HepG2 (cell line): ENCODE measurements around the gene FOLR2. TPM values are rescaled to one million over a fixed set of nuclear protein-coding genes. Genes with fewer than 3 reads are reported as not detected.
A peak's percentile ranks its signal among the peaks of the same experiment; 100 is the strongest.

Experiments
- ARNT2 ChIP-seq: sonication (generic); formaldehyde crosslinking; IDR thresholded peaks from 2 replicates; pipeline ENCODE4 v1.8.0; 2022; ENCODE audit warnings: mild to moderate bottlenecking, low read depth, missing genetic modification reagents, moderate library complexity
- ASH2L ChIP-seq: fragments of 300-600, 200-600 bp; sonication (generic); IDR thresholded peaks from 2 replicates; pipeline ENCODE4 v1.7.0; 2017; ENCODE audit warnings: low read depth, mild to moderate bottlenecking, moderate library complexity, mixed read lengths, low read length; ENCODE audit not compliant: insufficient read length
- DZIP1 ChIP-seq: sonication (generic); formaldehyde crosslinking; IDR thresholded peaks from 2 replicates; pipeline ENCODE4 v1.5.0; 2020; ENCODE audit warnings: mild to moderate bottlenecking, missing genetic modification reagents
- GABPA ChIP-seq, 2 experiments: IDR thresholded peaks; 2 replicates each; pipeline ENCODE4 v1.6.1; 2011 to 2016; ENCODE audit warnings: low read depth in 2 of 2, low read length in 1 of 2, missing biosample characterization in 1 of 2, missing genetic modification characterization in 1 of 2
- GABPB1 ChIP-seq: IDR thresholded peaks from 2 replicates; pipeline ENCODE4 v1.6.1; 2016; ENCODE audit warnings: mild to moderate bottlenecking, missing genetic modification reagents, moderate library complexity, missing compliant biosample characterization
- HMGXB4 ChIP-seq, 2 experiments: sonication (generic) in 1 of 2; formaldehyde crosslinking in 1 of 2; IDR thresholded peaks; 2 replicates each; pipeline versions ENCODE4 v1.4.0 to v1.6.1; 2018 to 2020; ENCODE audit warnings: missing genetic modification reagents in 2 of 2, borderline replicate concordance in 1 of 2, low read depth in 1 of 2, mild to moderate bottlenecking in 1 of 2, missing biosample characterization in 1 of 2
- KLF15 ChIP-seq: sonication (generic); formaldehyde crosslinking; IDR thresholded peaks from 2 replicates; pipeline ENCODE4 v1.8.1; 2023; ENCODE audit warnings: borderline replicate concordance, mild to moderate bottlenecking, inconsistent platforms, missing genetic modification reagents, mixed read lengths
- MYC ChIP-seq: sonication (generic); formaldehyde crosslinking; IDR thresholded peaks from 2 replicates; pipeline ENCODE4 v1.9.0; 2021; ENCODE audit warnings: missing genetic modification reagents, borderline replicate concordance
- MYNN ChIP-seq: sonication (generic); formaldehyde crosslinking; IDR thresholded peaks from 2 replicates; pipeline ENCODE4 v1.4.0; 2020; ENCODE audit warnings: mild to moderate bottlenecking, low read depth, missing genetic modification reagents
- POLR2AphosphoS2 ChIP-seq: IDR thresholded peaks from 2 replicates; pipeline ENCODE4 v1.6.1; 2011; ENCODE audit warnings: low read depth, low read length, improper control_type of control experiment
- PTBP1 ChIP-seq: fragments of 200-400 bp; formaldehyde crosslinking; IDR thresholded peaks from 2 replicates; pipeline ENCODE4 v1.6.1; 2018; ENCODE audit warnings: low read length, low read depth; ENCODE audit not compliant: poor library complexity, severe bottlenecking
- SPEN ChIP-seq: sonication (generic); formaldehyde crosslinking; IDR thresholded peaks from 2 replicates; pipeline ENCODE4 v1.5.1; 2020; ENCODE audit warnings: low read depth, mild to moderate bottlenecking, missing genetic modification reagents
- THAP11 ChIP-seq: IDR thresholded peaks from 2 replicates; pipeline ENCODE4 v1.6.1; 2016; ENCODE audit warnings: missing biosample characterization, missing genetic modification reagents
- THYN1 ChIP-seq: sonication (generic); formaldehyde crosslinking; IDR thresholded peaks from 2 replicates; pipeline ENCODE4 v1.8.1; 2023; ENCODE audit warnings: low read depth, mild to moderate bottlenecking, moderate library complexity, missing genetic modification reagents, borderline replicate concordance
- ZNF24 ChIP-seq: fragments of 450-650 bp; IDR thresholded peaks from 2 replicates; pipeline ENCODE4 v1.6.1; 2017; ENCODE audit warnings: antibody characterized with exemption, mild to moderate bottlenecking
- ZNF329 ChIP-seq: sonication (generic); formaldehyde crosslinking; IDR thresholded peaks from 2 replicates; pipeline ENCODE4 v1.9.0; 2021; ENCODE audit warnings: low read depth, mild to moderate bottlenecking, missing genetic modification reagents
- ZNF44 ChIP-seq: sonication (generic); formaldehyde crosslinking; IDR thresholded peaks from 2 replicates; pipeline ENCODE4 v1.5.1; 2020; ENCODE audit warnings: mild to moderate bottlenecking, missing genetic modification reagents
- ZNF550 ChIP-seq: sonication (generic); formaldehyde crosslinking; IDR thresholded peaks from 2 replicates; pipeline ENCODE4 v1.4.0; 2020; ENCODE audit warnings: mild to moderate bottlenecking, missing genetic modification reagents, borderline replicate concordance
- ZSCAN21 ChIP-seq: sonication (generic); formaldehyde crosslinking; IDR thresholded peaks from 2 replicates; pipeline ENCODE4 v1.8.0; 2022; ENCODE audit warnings: mild to moderate bottlenecking, missing genetic modification reagents, moderate library complexity, borderline replicate concordance
- polyA plus RNA-seq, 8 experiments: library from polyadenylated mRNA; depleted of rRNA in 3 of 8; stranded (reverse) in 7 of 8; unstranded in 1 of 8; fragments of >200 nt; fragmentation: Illumina TruSeq in 4 of 8; extraction: Trizol in 4 of 8; gene quantifications; 2 replicates each; pipeline versions ENCODE4 v1.2.1 to v1.2.3, GENCODE V29; 2011 to 2016; ENCODE audit warnings: low read depth in 4 of 8, missing spikeins in 1 of 8, mixed read lengths in 1 of 8; ENCODE audit not compliant: insufficient read depth in 1 of 8
- total RNA-seq, 5 experiments: library from RNA; depleted of rRNA; stranded (reverse); fragments of >200 nt; fragmentation: Illumina TruSeq; extraction: Trizol; gene quantifications; 2 replicates each; pipeline ENCODE4 v1.2.3, GENCODE V29; 2016; ENCODE audit warnings: low read depth in 1 of 5
- TF ChIP-seq, protein P1 (sequence below): sonication (generic); formaldehyde crosslinking; IDR thresholded peaks from 2 replicates; pipeline ENCODE4 v1.8.0; 2022; ENCODE audit warnings: missing genetic modification reagents, low read depth, mild to moderate bottlenecking, borderline replicate concordance
- TF ChIP-seq, protein P2 (sequence below): sonication (generic); formaldehyde crosslinking; IDR thresholded peaks from 2 replicates; pipeline ENCODE4 v1.4.0; 2020; ENCODE audit warnings: low read depth, mild to moderate bottlenecking, missing genetic modification reagents
- TF ChIP-seq, protein P3 (sequence below): IDR thresholded peaks from 2 replicates; pipeline ENCODE4 v1.6.1; 2016; ENCODE audit warnings: mild to moderate bottlenecking, missing biosample characterization, missing genetic modification reagents

The FOLR2 gene
- total and polyA plus RNA-seq, 2 of the 13 experiments (the other 11 are each of a cell fraction or from before 2014, with no cell fraction given), result 0.09 TPM; not detected in 1

- TF ChIP-seq GABPB1 (peak; percentile 87), DZIP1 (CRISPR knock-in tag) (no peak), ASH2L (peak; percentile 65), MYC (CRISPR knock-in tag) (no peak), POLR2AphosphoS2 (no peak), KLF15 (CRISPR knock-in tag) (no peak), ZNF550 (CRISPR knock-in tag) (no peak), ZNF24 (no peak), PTBP1 (peak; percentile 80), ARNT2 (CRISPR knock-in tag) (peak; percentile 59; the same call in 1 of the 2 replicates), HMGXB4 (CRISPR knock-in tag; IDR thresholded peaks at IDR 0.05; ENCODE audit: borderline replicate concordance in 1 of 2, low read depth in 1 of 2) (0 out of 4 replicates have a peak, but pooled peaks of 1 of the 2 experiments have one; percentile 16), THAP11 (peak; percentile 49; the same call in 1 of the 2 replicates), ZNF329 (CRISPR knock-in tag) (no peak), THYN1 (CRISPR knock-in tag) (no peak), ZNF44 (CRISPR knock-in tag) (no peak), SPEN (CRISPR knock-in tag) (no peak), GABPA (IDR thresholded peaks at IDR 0.05; ENCODE audit: low read depth, low read length) (no peak), GABPA (CRISPR knock-in tag; IDR thresholded peaks at IDR 0.05; ENCODE audit: low read depth) (peak; percentile 71), ZSCAN21 (CRISPR knock-in tag) (0 out of 2 replicates have a peak, but pooled peaks have one; percentile 17), MYNN (no peak)
- TF ChIP-seq, protein P1, sequence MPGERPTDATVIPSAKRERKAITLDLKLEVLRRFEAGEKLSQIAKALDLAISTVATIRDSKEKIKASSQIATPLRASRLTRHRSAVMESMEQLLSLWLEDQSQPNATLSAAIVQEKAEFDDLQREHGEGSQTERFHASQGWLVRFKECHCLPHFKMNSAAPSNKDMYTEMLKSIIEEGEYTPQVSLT (CRISPR knock-in tag), result no peak
- TF ChIP-seq, protein P2, sequence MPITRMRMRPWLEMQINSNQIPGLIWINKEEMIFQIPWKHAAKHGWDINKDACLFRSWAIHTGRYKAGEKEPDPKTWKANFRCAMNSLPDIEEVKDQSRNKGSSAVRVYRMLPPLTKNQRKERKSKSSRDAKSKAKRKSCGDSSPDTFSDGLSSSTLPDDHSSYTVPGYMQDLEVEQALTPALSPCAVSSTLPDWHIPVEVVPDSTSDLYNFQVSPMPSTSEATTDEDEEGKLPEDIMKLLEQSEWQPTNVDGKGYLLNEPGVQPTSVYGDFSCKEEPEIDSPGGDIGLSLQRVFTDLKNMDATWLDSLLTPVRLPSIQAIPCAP (CRISPR knock-in tag), result no peak
- TF ChIP-seq, protein P3, sequence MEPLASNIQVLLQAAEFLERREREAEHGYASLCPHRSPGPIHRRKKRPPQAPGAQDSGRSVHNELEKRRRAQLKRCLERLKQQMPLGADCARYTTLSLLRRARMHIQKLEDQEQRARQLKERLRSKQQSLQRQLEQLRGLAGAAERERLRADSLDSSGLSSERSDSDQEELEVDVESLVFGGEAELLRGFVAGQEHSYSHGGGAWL (CRISPR knock-in tag), result peak; percentile 22; the same call in 1 of the 2 replicates
These were observed 6.5 kb downstream of the FOLR2 start (continued) for GRCh38 chr11:72222907-72223614.
